ENCODE results near the gene WNT9A.
A peak's percentile ranks its signal among the peaks of the same experiment; 100 is the strongest.

Gene WNT9A

DNA sequence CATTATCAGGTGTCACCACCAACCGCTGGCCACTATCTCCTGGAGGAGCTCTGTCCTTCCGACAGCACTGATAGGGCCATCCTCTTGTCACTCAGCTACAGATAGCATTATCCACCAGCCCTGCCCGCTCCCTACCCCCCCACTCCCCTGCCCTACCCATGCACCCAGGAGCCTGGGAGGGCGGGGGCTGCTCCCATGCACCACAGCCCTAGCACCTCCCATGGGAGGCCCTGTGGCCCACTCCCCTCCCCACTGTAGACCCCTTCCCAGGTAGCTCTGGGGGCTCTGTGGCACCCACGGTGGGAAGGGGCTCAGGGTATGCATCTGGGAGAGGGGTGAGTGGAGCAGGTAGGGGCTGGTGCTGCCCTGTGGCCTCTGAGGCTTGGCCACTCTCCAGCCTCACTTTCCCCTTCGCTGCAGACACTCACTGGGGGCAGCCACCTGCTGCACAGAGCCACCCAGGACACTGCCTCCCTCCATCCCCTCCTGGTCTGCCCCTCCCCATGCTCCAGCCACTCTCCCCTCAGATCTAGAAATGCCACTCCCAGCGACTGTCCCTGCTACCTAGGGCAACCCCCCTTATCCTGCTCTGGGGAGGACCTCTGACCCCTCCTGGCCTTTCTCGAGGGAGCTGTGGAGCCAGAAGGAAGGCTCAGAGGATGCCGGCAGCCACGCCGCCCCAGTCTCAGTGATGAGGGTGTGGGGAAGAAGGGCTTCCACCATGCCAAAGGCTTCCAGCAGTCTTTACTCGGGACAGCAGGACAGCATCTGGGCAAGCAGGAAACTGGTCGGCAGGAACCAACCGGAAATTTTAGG is 58.5 kb downstream of the WNT9A start:
- H3K36me3 ChIP-seq (ENCODE audit: control insufficient read depth, insufficient read depth, low read length): no peaks in the 10 kb centered on the region
- WGBS, 2 experiments: 86 to 87% methylated on average over 14 of the region's 14 CpGs
- peaks cover 32% of the 10 kb centered on the region for H3K4me1 ChIP-seq (ENCODE audit: control insufficient read depth, insufficient read depth, low read length)
- no peaks in the 10 kb centered on the region for H3K27me3 ChIP-seq (ENCODE audit: control insufficient read depth, insufficient read depth, low read length, poor library complexity, severe bottlenecking)
- no peaks in the 10 kb centered on the region for H3K9me3 ChIP-seq (ENCODE audit: control insufficient read depth, low read length)
- no peak overlapping the region for H3K27ac ChIP-seq (ENCODE audit: insufficient read depth, low read depth, low read length, poor library complexity, severe bottlenecking)
- no peak overlapping the region for H3K4me3 ChIP-seq (ENCODE audit: insufficient read depth, low read depth, low read length)

DNA sequence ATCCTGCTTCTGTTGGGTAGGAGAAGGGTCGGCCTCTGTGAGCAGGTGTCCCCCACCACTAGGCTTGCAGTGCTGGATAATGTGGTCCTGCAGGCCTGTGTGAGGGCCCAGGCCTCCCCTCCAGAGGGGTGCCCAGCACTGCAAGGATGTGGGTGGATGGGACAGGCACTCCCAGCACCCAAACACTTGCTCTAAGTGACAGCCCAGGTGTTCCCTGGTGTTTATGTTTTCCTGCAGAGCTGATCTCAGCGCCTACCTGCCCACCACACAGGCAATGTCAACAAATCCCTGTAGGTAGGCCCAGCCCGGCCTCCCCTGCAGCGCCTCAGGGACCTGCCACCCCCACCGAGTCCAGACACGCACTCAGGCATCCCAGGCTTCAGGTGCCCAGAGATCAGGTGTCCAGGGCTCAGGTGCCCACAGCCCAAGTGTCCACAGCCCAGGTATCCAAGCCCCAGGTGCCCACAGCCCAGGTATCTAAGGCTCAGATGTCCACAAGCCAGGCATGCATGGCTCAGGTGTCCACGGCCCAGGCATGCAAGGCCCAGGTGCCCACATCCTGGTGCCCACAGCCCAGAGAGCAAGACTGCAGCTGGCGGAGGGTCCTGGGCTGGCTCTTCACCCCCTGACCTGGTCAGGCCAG is 59.2 kb downstream of the WNT9A start:
- WGBS, 2 experiments: 90 to 91% methylated on average over 8 of the region's 8 CpGs
- H3K4me3 ChIP-seq (ENCODE audit: insufficient read depth, low read depth, low read length): no peak overlapping the region

DNA sequence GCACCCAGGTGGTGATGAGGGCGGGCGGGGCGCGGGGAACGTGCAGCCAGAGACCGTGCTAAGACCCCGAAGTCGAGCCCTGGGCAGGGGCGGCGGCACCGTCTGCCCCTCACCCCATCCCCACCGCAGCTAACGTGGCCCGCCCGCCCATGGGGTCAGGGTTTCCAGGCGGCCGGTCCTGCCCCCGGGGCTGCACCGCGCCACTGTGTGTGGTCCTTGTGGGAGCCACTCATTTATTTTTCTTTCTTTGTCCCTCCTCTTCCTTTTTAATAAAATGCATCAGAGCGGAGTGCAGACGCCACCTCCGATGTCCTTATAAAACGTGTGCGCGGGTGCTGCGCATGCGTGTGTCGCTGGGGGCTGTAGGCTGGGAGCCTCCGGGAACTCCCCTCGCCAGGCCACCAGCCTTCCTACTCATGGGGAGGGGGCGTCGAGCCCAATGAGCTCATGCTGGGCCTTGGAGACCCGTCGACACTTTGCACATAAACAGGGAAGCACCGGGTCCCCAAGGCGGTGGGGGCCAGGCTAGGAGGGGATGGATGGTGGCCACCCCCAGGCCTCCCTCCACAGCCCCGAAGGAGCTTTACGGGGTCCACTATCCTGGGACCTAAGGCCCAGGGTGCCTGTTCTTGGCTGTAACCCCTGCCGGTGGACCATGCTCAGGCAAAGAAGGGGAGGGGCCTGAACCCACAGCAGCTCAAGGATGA is 59.9 kb downstream of the WNT9A start:
- Histone ChIP-seq H3K4me1 (ENCODE audit: control insufficient read depth, insufficient read depth, low read length) (peaks cover 27% of the 10 kb centered on the region), H3K9me3 (ENCODE audit: control insufficient read depth, low read length) (no peaks in the 10 kb centered on the region), H3K27ac (ENCODE audit: insufficient read depth, low read depth, low read length, poor library complexity, severe bottlenecking) (no peak overlapping the region), H3K36me3 (ENCODE audit: control insufficient read depth, insufficient read depth, low read length) (no peaks in the 10 kb centered on the region), H3K27me3 (ENCODE audit: control insufficient read depth, insufficient read depth, low read length, poor library complexity, severe bottlenecking) (no peaks in the 10 kb centered on the region), H3K4me3 (ENCODE audit: insufficient read depth, low read depth, low read length) (peak overlapping the region; percentile 26)
- 33 to 35% methylated on average over 40 of the region's 40 CpGs for WGBS, 2 experiments

More for the DNA sequence above, 59.2 kb downstream of the WNT9A start:
- Histone ChIP-seq H3K9me3 (ENCODE audit: control insufficient read depth, low read length) (no peaks in the 10 kb centered on the region), H3K36me3 (ENCODE audit: control insufficient read depth, insufficient read depth, low read length) (no peaks in the 10 kb centered on the region), H3K27ac (ENCODE audit: insufficient read depth, low read depth, low read length, poor library complexity, severe bottlenecking) (no peak overlapping the region), H3K27me3 (ENCODE audit: control insufficient read depth, insufficient read depth, low read length, poor library complexity, severe bottlenecking) (no peaks in the 10 kb centered on the region), H3K4me1 (ENCODE audit: control insufficient read depth, insufficient read depth, low read length) (peaks cover 28% of the 10 kb centered on the region)

DNA sequence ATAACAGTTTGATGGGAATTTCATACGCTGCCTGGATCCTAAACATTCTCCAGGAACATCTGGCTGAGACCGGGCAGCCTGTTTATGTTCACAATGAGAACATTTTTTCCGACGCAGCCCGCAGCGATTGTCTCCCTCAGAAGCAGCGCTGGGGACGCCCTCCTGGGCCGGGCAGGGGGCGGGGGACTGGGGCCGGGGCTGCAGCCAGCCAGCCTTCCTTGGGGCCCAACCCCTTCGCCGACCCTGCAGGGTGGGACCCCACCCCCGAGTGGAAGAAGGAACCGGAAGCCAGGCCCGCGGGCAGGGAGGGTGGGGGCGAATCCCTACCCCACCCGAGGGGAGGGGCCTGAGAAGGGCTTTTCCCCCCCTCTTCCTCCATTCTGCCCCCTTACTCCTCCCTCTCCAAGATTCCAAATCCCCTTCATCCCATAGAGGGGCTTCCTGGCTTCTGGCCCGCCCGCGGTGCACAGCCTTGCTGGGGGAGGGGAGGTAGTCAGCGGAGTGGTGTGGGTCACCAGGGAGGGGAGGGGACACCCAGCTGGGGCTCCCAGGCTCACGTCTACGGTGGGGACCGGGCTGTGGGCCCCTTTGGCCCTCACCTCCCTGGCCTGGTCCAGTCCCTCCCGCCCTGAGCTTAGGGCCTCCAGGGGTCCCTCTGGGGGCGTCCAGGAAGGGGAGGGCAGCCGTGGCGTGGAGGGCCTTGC is 60.6 kb downstream of the WNT9A start:
- H3K9me3 ChIP-seq (ENCODE audit: control insufficient read depth, low read length): no peaks in the 10 kb centered on the region
- peaks cover 27% of the 10 kb centered on the region for H3K4me1 ChIP-seq (ENCODE audit: control insufficient read depth, insufficient read depth, low read length)
- WGBS, 2 experiments: 6 to 8% methylated on average over 30 of the region's 30 CpGs
- H3K4me3 ChIP-seq (ENCODE audit: insufficient read depth, low read depth, low read length): peak overlapping the region; percentile 26
- no peaks in the 10 kb centered on the region for H3K36me3 ChIP-seq (ENCODE audit: control insufficient read depth, insufficient read depth, low read length)
- H3K27me3 ChIP-seq (ENCODE audit: control insufficient read depth, insufficient read depth, low read length, poor library complexity, severe bottlenecking): no peaks in the 10 kb centered on the region
- peak overlapping the region; percentile 26 for H3K27ac ChIP-seq (ENCODE audit: insufficient read depth, low read depth, low read length, poor library complexity, severe bottlenecking)

DNA sequence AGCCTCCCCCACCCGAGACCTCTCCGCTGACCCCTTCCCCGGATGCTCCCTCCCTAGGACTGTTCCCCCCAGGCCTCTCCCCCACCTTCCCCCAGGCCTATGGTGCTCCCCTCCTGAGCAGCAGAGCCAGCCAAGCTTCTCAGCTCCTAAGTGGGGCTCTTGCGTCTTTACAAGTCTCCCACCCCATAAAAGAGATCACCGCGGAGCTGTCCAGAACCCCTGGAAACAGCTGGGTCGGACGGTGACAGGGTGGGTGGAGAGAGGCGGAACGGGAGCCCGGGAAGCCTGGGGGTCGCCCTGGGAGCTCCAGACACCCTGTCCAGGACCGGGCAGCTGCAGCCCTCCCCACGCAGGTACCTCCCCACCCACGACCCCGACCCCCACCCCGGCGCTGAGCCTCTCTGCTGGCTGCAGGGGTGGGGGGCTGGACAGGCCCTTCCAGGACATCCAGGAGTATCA is 61.2 kb downstream of the WNT9A start:
- no peaks in the 10 kb centered on the region for H3K36me3 ChIP-seq (ENCODE audit: control insufficient read depth, insufficient read depth, low read length)
- no peak overlapping the region for H3K4me3 ChIP-seq (ENCODE audit: insufficient read depth, low read depth, low read length)
- H3K27me3 ChIP-seq (ENCODE audit: control insufficient read depth, insufficient read depth, low read length, poor library complexity, severe bottlenecking): no peaks in the 10 kb centered on the region
- no peak overlapping the region for H3K27ac ChIP-seq (ENCODE audit: insufficient read depth, low read depth, low read length, poor library complexity, severe bottlenecking)
- 31 to 32% methylated on average over 18 of the region's 18 CpGs for whole genome bisulfite sequencing, 2 experiments
- no peaks in the 10 kb centered on the region for H3K9me3 ChIP-seq (ENCODE audit: control insufficient read depth, low read length)
- peaks cover 27% of the 10 kb centered on the region for H3K4me1 ChIP-seq (ENCODE audit: control insufficient read depth, insufficient read depth, low read length)

DNA sequence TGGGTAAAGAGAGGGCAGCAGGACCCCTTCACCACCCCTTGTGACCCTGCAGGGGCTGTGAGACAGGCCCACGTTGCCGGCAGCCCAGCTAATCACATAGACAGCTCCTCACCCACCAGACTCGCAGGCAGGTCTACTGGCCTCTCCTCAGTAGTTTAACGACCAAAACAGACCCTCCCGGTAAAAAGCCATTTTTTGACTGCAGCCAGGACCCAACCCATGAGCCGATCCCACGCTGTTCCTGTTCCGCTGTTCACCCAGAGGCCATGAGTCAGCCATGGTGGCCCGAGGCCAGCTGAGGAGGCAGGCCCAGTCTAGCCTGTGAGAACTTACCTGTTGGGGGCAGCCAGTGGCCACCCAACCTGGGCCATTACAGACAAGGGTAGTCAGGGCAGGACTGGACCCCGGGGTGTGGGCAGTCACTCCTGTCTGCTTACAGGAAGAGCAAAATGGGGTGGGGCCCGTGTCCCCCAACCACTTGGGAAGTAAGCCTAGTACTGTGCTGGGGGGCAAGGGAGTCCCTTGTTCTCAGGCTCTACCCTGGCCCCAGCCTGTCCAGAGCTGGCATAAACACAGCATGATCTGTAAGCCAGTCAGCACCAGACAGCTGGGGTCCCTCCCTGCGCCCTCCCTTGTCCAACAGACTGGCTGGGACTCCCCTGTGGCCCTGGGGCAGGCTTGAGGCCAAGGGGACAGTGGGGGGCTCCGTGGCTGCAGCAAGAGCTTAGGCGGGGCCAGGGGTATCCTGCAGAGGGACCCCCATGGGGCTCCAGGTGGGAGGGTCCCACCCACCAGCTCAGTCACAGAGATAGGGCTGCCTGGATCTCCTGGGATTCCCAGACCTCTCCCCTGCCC is 61.9 kb downstream of the WNT9A start:
- Histone ChIP-seq H3K9me3 (ENCODE audit: control insufficient read depth, low read length) (no peaks in the 10 kb centered on the region), H3K4me1 (ENCODE audit: control insufficient read depth, insufficient read depth, low read length) (peaks cover 27% of the 10 kb centered on the region), H3K27me3 (ENCODE audit: control insufficient read depth, insufficient read depth, low read length, poor library complexity, severe bottlenecking) (no peaks in the 10 kb centered on the region), H3K27ac (ENCODE audit: insufficient read depth, low read depth, low read length, poor library complexity, severe bottlenecking) (no peak overlapping the region), H3K4me3 (ENCODE audit: insufficient read depth, low read depth, low read length) (no peak overlapping the region), H3K36me3 (ENCODE audit: control insufficient read depth, insufficient read depth, low read length) (no peaks in the 10 kb centered on the region)
- 83 to 85% methylated on average over 14 of the region's 14 CpGs for WGBS, 2 experiments

DNA sequence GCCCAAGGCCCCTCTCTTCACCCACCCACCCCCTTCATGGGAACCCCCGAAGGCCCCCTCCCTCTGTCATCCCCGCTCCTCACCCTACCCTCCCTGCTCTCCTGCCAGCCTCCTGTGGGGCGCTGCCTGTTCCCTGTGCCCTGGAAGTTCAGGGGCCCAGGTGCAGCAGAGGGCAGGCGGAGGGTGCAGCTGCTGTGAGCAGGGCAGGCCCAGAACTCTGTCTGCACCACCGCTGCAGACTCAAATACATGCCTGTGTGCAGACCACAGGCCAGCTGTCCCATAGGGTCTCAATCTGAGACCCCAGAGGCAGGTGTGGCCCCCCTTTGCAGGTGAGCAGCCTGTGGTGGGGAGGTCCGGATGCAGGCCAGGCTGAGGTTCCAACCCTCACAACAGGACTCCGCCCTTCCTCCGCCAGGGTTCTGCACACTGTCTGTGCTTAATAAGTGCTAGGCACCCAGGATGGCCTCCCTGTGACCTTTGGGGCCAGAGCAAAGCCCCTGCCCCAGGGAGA is 62.5 kb downstream of the WNT9A start:
- no peak overlapping the region for H3K4me3 ChIP-seq (ENCODE audit: insufficient read depth, low read depth, low read length)
- H3K27me3 ChIP-seq (ENCODE audit: control insufficient read depth, insufficient read depth, low read length, poor library complexity, severe bottlenecking): no peaks in the 10 kb centered on the region
- H3K9me3 ChIP-seq (ENCODE audit: control insufficient read depth, low read length): no peaks in the 10 kb centered on the region
- peaks cover 27% of the 10 kb centered on the region for H3K4me1 ChIP-seq (ENCODE audit: control insufficient read depth, insufficient read depth, low read length)
- 90 to 92% methylated on average over 8 of the region's 8 CpGs for WGBS, 2 experiments
- no peak overlapping the region for H3K27ac ChIP-seq (ENCODE audit: insufficient read depth, low read depth, low read length, poor library complexity, severe bottlenecking)
- no peaks in the 10 kb centered on the region for H3K36me3 ChIP-seq (ENCODE audit: control insufficient read depth, insufficient read depth, low read length)

DNA sequence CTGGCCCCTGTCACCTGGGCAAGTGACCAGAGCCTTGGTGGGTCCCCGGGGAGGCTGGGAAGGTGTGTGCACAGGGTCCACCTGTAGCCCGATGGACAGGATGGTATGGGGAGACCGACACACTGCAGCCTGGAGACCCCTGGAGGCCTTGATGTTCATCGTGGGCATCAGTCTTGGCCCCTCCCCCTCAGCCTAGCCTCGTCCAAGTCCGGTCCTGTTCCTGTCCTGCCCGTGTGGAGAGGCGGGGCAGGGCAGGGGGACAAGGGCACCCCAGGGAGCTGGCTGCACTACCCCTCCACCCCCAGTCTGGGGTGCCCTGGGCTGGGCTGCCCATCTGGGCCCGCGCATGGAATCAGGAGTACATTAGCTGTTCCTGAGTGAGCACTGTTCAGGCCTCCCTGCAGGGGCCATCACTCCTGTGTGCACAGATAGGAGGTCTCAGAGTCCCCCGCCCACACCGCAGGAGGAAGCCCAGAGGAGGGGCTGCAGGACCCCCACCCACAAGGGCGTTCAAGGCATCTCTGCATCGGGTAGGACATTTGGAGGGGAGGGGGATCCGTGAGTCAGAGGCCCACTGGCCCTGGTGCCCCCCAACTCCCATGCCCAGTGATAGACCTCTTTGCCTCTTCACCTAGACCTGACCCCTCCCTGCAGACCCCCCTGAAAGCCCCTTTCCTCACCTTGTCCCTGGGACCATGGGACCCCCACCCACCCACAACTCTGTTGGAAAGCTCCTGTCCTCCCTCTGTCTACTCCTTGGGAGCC is 63.2 kb downstream of the WNT9A start:
- H3K27me3 ChIP-seq (ENCODE audit: control insufficient read depth, insufficient read depth, low read length, poor library complexity, severe bottlenecking): no peaks in the 10 kb centered on the region

More for the DNA sequence above, 63.2 kb downstream of the WNT9A start:
- H3K36me3 ChIP-seq (ENCODE audit: control insufficient read depth, insufficient read depth, low read length): no peaks in the 10 kb centered on the region
- no peaks in the 10 kb centered on the region for H3K9me3 ChIP-seq (ENCODE audit: control insufficient read depth, low read length)
- WGBS, 2 experiments: 89 to 92% methylated on average over 15 of the region's 15 CpGs
- no peak overlapping the region for H3K27ac ChIP-seq (ENCODE audit: insufficient read depth, low read depth, low read length, poor library complexity, severe bottlenecking)
- H3K4me3 ChIP-seq (ENCODE audit: insufficient read depth, low read depth, low read length): no peak overlapping the region
- peaks cover 27% of the 10 kb centered on the region for H3K4me1 ChIP-seq (ENCODE audit: control insufficient read depth, insufficient read depth, low read length)

Data from ectodermal cell (in vitro differentiated cells).